Liver (tissue), 9 donors: ENCODE measurements around the gene PRSS12. TPM values are rescaled to one million over a fixed set of nuclear protein-coding genes. Genes with fewer than 3 reads are reported as not detected.

ENCODE experiments used
- DNase-seq: peaks from one replicate; pipeline ENCODE4 v3.0.0-alpha.2; 2017; ENCODE audit warnings: low spot score
- H3K27ac ChIP-seq, 2 donors: one replicate each; pipeline ENCODE4 v1.7.0; 2013; ENCODE audit warnings: inconsistent platforms in 2 of 2, low read length in 2 of 2, control low read depth in 1 of 2, low read depth in 1 of 2, mild to moderate bottlenecking in 1 of 2
- H3K27me3 ChIP-seq, 4 donors: one replicate each; pipeline versions ENCODE4 v1.6.1 to v1.7.0; 2013; ENCODE audit warnings: low read length in 3 of 4, inconsistent platforms in 1 of 4, mild to moderate bottlenecking in 1 of 4, moderate library complexity in 1 of 4; ENCODE audit not compliant: control insufficient read depth in 4 of 4, insufficient read depth in 4 of 4
- H3K36me3 ChIP-seq, 4 donors: one replicate each; pipeline versions ENCODE4 v1.6.1 to v1.7.0; 2013; ENCODE audit warnings: low read length in 3 of 4, mild to moderate bottlenecking in 3 of 4, low read depth in 1 of 4, moderate library complexity in 1 of 4; ENCODE audit not compliant: control insufficient read depth in 4 of 4, insufficient read depth in 3 of 4
- H3K4me1 ChIP-seq, 4 donors: one replicate each; pipeline versions ENCODE4 v1.6.1 to v1.7.0; 2013; ENCODE audit warnings: low read length in 3 of 4, mild to moderate bottlenecking in 3 of 4, moderate library complexity in 1 of 4; ENCODE audit not compliant: control insufficient read depth in 4 of 4, insufficient read depth in 4 of 4
- H3K4me3 ChIP-seq, 3 donors: one replicate each; pipeline versions ENCODE4 v1.6.1 to v1.7.0; 2013; ENCODE audit warnings: low read length in 3 of 3, control low read depth in 1 of 3, low read depth in 1 of 3, mild to moderate bottlenecking in 1 of 3
- H3K9ac ChIP-seq, 2 donors: one replicate each; pipeline ENCODE4 v1.7.0; 2013; ENCODE audit warnings: low read length in 2 of 2, mild to moderate bottlenecking in 2 of 2, moderate library complexity in 2 of 2, control low read depth in 1 of 2, low read depth in 1 of 2
- H3K9me3 ChIP-seq, 4 donors: one replicate each; pipeline versions ENCODE4 v1.6.1 to v1.7.0; 2013; ENCODE audit warnings: low read length in 3 of 4; ENCODE audit not compliant: control insufficient read depth in 4 of 4
- ATF3 ChIP-seq: IDR thresholded peaks from 2 replicates; pipeline ENCODE4 v1.6.1; 2016; ENCODE audit warnings: antibody characterized with exemption
- CTCF ChIP-seq: fragments of 150-350 bp; IDR thresholded peaks from 2 replicates; pipeline ENCODE4 v1.5.1; 2017; ENCODE audit warnings: improper control_type of control experiment, low read depth, low read length; ENCODE audit not compliant: missing input control
- EGR1 ChIP-seq, 2 donors: IDR thresholded peaks; 2 replicates each; pipeline ENCODE4 v1.6.1; 2016 to 2018; ENCODE audit warnings: antibody characterized with exemption in 2 of 2, low read depth in 2 of 2
- FOXA1 ChIP-seq: IDR thresholded peaks from 2 replicates; pipeline ENCODE4 v1.6.1; 2016; ENCODE audit warnings: antibody characterized with exemption
- FOXA2 ChIP-seq: IDR thresholded peaks from 2 replicates; pipeline ENCODE4 v1.6.1; 2016; ENCODE audit warnings: antibody characterized with exemption
- HNF4A ChIP-seq, 2 donors: conservative IDR thresholded peaks; 2 replicates each; pipeline ENCODE4 v1.6.1; 2016; ENCODE audit warnings: antibody characterized with exemption in 2 of 2, mild to moderate bottlenecking in 2 of 2
- HNF4G ChIP-seq: IDR thresholded peaks from 2 replicates; pipeline ENCODE4 v1.6.1; 2016; ENCODE audit warnings: antibody characterized with exemption
- JUND ChIP-seq, 2 donors: IDR thresholded peaks; 2 replicates each; pipeline ENCODE4 v1.6.1; 2016; ENCODE audit warnings: antibody characterized with exemption in 2 of 2
- MAX ChIP-seq: IDR thresholded peaks from 2 replicates; pipeline ENCODE4 v1.6.1; 2016; ENCODE audit warnings: antibody characterized with exemption
- NR2F2 ChIP-seq: IDR thresholded peaks from 2 replicates; pipeline ENCODE4 v1.6.1; 2016; ENCODE audit warnings: antibody characterized with exemption
- RAD21 ChIP-seq, 2 donors: IDR thresholded peaks; 2 replicates each; pipeline ENCODE4 v1.6.1; 2016; ENCODE audit warnings: antibody characterized with exemption in 2 of 2, mild to moderate bottlenecking in 2 of 2
- REST ChIP-seq: IDR thresholded peaks from 2 replicates; pipeline ENCODE4 v1.6.1; 2016; ENCODE audit warnings: antibody characterized with exemption, mild to moderate bottlenecking
- RXRA ChIP-seq, 2 donors: IDR thresholded peaks; 2 replicates each; pipeline ENCODE4 v1.6.1; 2017 to 2018; ENCODE audit warnings: antibody characterized with exemption in 2 of 2, mild to moderate bottlenecking in 1 of 2
- SP1 ChIP-seq: IDR thresholded peaks from 2 replicates; pipeline ENCODE4 v1.6.1; 2018; ENCODE audit warnings: antibody characterized with exemption, mild to moderate bottlenecking
- TAF1 ChIP-seq: conservative IDR thresholded peaks from 2 replicates; pipeline ENCODE4 v1.6.1; 2016; ENCODE audit warnings: antibody characterized with exemption, mild to moderate bottlenecking
- YY1 ChIP-seq: IDR thresholded peaks from 2 replicates; pipeline ENCODE4 v1.6.1; 2016; ENCODE audit warnings: antibody characterized with exemption, mild to moderate bottlenecking
- WGBS: extraction: QIAGEN DNeasy Blood & Tissue Kit; methylation state at CpG from one replicate; pipeline ENCODE4 v1.1.7; 2013; 5-methylcytosine and 5-hydroxymethylcytosine counted together
- polyA plus RNA-seq, 2 donors: library from polyadenylated mRNA; stranded (reverse) in 1 of 2; unstranded in 1 of 2; fragments of 200-250 nt in 1 of 2; fragments of >200 nt in 1 of 2; fragmentation: Nextera tagmentation in 1 of 2; extraction: Ambion mirVana in 1 of 2; gene quantifications; one replicate each; pipeline versions ENCODE4 v1.2.1 to v1.2.3, GENCODE V29; 2013 to 2015
- total RNA-seq, 2 donors: library from RNA; depleted of rRNA; stranded (reverse); fragments of >200 nt; gene quantifications; one replicate each; pipeline ENCODE4 v1.2.3, GENCODE V29; 2014
- TF ChIP-seq, protein P1 (sequence below): IDR thresholded peaks from 2 replicates; pipeline ENCODE4 v1.6.1; 2016; ENCODE audit warnings: antibody characterized with exemption
- donor health status: healthy.
- donor health status: healthy.
- donor health status: healthy.
- donor health status: healthy.
- donor health status: healthy.

Gene PRSS12
- total and polyA plus RNA-seq, 4 donors, result 0.07 to 0.25 (median 0.10) TPM

GRCh38 chr4:118398226-118399090 lies 45.7 kb upstream of the PRSS12 start:
- no peaks in the 10 kb centered on the region for H3K36me3 ChIP-seq
- H3K9ac ChIP-seq, result no peak overlapping the region
- WGBS, result 76% methylated on average over 5 of the region's 5 CpGs
- H3K27me3 ChIP-seq, result no peaks in the 10 kb centered on the region
- DNase-seq, result no peak
- no peak overlapping the region for H3K27ac ChIP-seq
- no peaks in the 10 kb centered on the region for H3K9me3 ChIP-seq
- H3K4me3 ChIP-seq, result no peak overlapping the region
- TF ChIP-seq YY1, result no peak
- TF ChIP-seq FOXA2, result no peak
- no peak for TF ChIP-seq HNF4G
- TF ChIP-seq SP1, result no peak
- TF ChIP-seq ATF3, result no peak
- no peak for TF ChIP-seq EGR1 (IDR thresholded peaks at IDR 0.05; ENCODE audit: low read depth in 2 of 2)
- no peaks in the 10 kb centered on the region for H3K4me1 ChIP-seq

DNA sequence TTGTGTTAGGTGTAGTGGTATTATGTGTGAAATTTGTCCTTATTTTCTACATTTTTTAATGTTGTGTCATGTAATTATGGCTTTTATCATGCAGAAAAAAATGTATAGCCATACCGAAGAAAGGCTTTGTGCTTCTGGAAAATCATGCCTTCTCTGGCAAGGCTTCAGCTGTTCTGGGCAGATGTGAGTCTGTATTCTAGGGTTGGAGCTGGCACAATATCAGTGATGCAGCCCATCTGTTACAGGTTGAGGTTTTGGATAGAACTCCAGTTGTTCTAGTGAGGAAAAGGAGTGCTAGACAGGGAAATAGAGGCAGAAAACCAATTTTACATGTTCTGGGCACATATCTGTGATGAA lies 44.8 kb upstream of the PRSS12 start:
- TF ChIP-seq, protein P1, sequence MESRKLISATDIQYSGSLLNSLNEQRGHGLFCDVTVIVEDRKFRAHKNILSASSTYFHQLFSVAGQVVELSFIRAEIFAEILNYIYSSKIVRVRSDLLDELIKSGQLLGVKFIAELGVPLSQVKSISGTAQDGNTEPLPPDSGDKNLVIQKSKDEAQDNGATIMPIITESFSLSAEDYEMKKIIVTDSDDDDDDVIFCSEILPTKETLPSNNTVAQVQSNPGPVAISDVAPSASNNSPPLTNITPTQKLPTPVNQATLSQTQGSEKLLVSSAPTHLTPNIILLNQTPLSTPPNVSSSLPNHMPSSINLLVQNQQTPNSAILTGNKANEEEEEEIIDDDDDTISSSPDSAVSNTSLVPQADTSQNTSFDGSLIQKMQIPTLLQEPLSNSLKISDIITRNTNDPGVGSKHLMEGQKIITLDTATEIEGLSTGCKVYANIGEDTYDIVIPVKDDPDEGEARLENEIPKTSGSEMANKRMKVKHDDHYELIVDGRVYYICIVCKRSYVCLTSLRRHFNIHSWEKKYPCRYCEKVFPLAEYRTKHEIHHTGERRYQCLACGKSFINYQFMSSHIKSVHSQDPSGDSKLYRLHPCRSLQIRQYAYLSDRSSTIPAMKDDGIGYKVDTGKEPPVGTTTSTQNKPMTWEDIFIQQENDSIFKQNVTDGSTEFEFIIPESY, result no peak
- TF ChIP-seq FOXA1, result no peak
- TF ChIP-seq MAX, result no peak
- H3K27ac ChIP-seq, result no peak overlapping the region
- WGBS, result 92% methylated on average over 1 of the region's 1 CpG
- H3K4me3 ChIP-seq, result no peak overlapping the region
- peaks cover 0 to 3% (median 0%) of the 10 kb centered on the region in 4 donors for H3K9me3 ChIP-seq
- DNase-seq, result no peak
- H3K27me3 ChIP-seq, result no peaks in the 10 kb centered on the region
- no peaks in the 10 kb centered on the region for H3K4me1 ChIP-seq
- H3K9ac ChIP-seq, result no peak overlapping the region
- H3K36me3 ChIP-seq, result no peaks in the 10 kb centered on the region

- peaks cover 0 to 6% (median under 1%) of the 10 kb centered on the region in 4 donors for H3K9me3 ChIP-seq
- H3K9ac ChIP-seq, result no peak overlapping the region
- 73% methylated on average over 5 of the region's 5 CpGs for WGBS
- H3K36me3 ChIP-seq, result no peaks in the 10 kb centered on the region
- no peak overlapping the region for H3K4me3 ChIP-seq
- no peaks in the 10 kb centered on the region for H3K4me1 ChIP-seq
- DNase-seq, result no peak
- H3K27me3 ChIP-seq, result no peaks in the 10 kb centered on the region
- no peak overlapping the region for H3K27ac ChIP-seq
- TF ChIP-seq, protein P1, result no peak
- no peak for TF ChIP-seq TAF1
- no peak for TF ChIP-seq FOXA1
- TF ChIP-seq CTCF, result no peak
- TF ChIP-seq FOXA2, result no peak
- TF ChIP-seq YY1, result no peak
- no peak for TF ChIP-seq HNF4A (conservative IDR thresholded peaks at IDR 0.05)
- TF ChIP-seq RAD21 (IDR thresholded peaks at IDR 0.05), result no peak
- TF ChIP-seq REST, result no peak
- no peak for TF ChIP-seq JUND (IDR thresholded peaks at IDR 0.05)
- no peak for TF ChIP-seq NR2F2
- no peak for TF ChIP-seq EGR1 (IDR thresholded peaks at IDR 0.05; ENCODE audit: low read depth in 2 of 2)
- no peak for TF ChIP-seq RXRA (IDR thresholded peaks at IDR 0.05)
Observed at GRCh38 chr4:118396881-118397622, 44.2 kb upstream of the PRSS12 start.
